Peyer's patch (tissue), 4 donors: ENCODE data around the gene AP3M1.

Experiments used
- POLR2A ChIP-seq, 2 donors: fragments of 450-650 bp; IDR thresholded peaks; one replicate each; pipeline ENCODE4 v1.5.1; 2017; ENCODE audit warnings: antibody characterized with exemption in 2 of 2, mild to moderate bottlenecking in 2 of 2, moderate library complexity in 2 of 2
- TF ChIP-seq, protein P1 (sequence below), 6 experiments: fragments of 450-650 bp in 4 of 6; fragments of 200-600 bp in 2 of 6; sonication (generic) in 1 of 6; IDR thresholded peaks; one replicate each; pipeline ENCODE4 v1.5.1; 2017 to 2019; ENCODE audit warnings: antibody characterized with exemption in 6 of 6, mild to moderate bottlenecking in 3 of 6, moderate library complexity in 1 of 6

DNA sequence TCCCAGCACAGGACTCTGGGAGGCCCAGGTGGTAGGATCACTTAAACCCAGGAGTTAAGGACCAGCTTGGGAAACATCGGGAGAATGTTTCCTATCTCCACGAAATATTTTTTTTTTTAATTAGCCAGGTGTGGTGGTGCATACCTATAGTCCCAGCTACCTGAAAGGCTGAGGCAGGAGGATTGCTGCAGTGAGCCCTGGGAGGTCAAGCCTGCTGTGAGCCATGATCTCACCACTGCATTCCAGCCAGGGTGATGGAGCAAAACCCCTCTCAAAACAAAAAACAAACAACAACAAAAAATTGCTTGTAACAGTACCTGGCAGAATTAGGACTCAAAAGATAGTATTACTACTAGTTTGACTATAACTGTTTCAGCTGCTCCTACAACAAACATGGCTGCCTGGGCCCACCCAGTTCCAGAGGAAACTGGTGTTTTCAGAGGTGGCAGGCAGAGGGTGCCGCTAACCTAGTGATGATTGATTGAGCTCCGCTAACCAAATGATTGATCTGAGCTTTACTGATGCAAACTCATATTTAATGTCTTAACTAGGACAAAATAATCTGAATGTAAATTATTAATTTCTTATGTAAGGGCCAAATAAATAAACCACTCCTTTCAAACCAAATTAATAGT is 57.0 kb downstream of the AP3M1 start:
- TF ChIP-seq POLR2A (IDR thresholded peaks at IDR 0.05), result no peak
- TF ChIP-seq, protein P1, sequence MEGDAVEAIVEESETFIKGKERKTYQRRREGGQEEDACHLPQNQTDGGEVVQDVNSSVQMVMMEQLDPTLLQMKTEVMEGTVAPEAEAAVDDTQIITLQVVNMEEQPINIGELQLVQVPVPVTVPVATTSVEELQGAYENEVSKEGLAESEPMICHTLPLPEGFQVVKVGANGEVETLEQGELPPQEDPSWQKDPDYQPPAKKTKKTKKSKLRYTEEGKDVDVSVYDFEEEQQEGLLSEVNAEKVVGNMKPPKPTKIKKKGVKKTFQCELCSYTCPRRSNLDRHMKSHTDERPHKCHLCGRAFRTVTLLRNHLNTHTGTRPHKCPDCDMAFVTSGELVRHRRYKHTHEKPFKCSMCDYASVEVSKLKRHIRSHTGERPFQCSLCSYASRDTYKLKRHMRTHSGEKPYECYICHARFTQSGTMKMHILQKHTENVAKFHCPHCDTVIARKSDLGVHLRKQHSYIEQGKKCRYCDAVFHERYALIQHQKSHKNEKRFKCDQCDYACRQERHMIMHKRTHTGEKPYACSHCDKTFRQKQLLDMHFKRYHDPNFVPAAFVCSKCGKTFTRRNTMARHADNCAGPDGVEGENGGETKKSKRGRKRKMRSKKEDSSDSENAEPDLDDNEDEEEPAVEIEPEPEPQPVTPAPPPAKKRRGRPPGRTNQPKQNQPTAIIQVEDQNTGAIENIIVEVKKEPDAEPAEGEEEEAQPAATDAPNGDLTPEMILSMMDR (IDR thresholded peaks at IDR 0.05), result no peak
